GM18951 (cell line): ENCODE results near the gene TNFAIP2.

Experiments used
- POLR2A ChIP-seq: IDR thresholded peaks from 4 replicates; pipeline ENCODE4 v1.6.1; 2011; ENCODE audit warnings: mild to moderate bottlenecking; ENCODE audit not compliant: insufficient read length, insufficient read depth; ENCODE audit errors: extremely low read depth
- in situ Hi-C: fragments of 300-500 bp; cut with MboI; formaldehyde crosslinking; loops from one replicate; pipeline ENCODE4 v1.12.0; 2022; ENCODE audit warnings: low sequenced_read_pairs, mixed read lengths, inconsistent platforms; ENCODE audit not compliant: unreplicated experiment

Gene TNFAIP2

DNA sequence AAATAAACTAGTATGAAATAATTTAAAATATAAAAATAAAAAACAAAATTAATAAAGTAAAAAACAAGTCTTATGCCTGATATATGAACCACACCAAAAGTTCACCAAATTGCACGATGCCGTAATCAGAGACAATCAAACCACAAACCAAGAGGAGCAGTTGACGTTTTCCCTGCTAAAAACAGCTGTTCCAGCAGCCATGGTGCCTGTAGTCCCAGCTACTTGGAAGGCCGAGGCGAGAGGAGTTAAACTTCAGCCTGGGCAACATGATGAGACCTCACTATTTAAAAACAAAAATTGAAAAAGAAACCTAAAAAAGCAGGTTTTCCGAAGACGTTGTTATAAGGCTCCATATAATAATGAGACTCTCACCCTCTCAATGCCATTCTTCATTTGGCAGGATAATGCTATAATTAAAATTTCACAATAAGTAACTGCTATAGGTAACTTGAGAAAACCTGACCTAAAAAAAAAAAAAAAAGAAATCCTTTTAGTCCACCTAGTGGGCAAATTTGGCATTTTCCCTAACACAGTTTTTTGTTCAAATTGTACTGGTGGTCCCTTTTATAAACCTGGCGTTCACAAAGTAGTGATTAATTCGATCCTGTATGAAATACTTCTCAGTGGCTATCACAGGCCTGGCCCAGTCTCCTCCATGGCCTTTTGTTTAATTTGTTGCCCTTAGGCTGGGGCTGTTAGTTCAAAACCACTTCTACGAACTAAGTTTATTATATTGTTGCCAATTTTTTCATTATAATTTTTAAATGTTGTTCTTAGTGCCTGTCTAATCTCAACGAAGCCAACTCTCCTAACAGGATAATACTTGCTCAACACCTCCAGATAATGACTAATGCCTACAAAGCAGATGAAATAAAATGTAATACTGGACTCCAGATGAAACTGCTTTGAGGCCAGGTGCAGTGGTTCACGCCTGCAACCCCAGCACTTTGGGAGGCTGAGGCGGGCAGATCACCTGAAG is 62.1 kb downstream of the TNFAIP2 start:
- in situ Hi-C loops: no loop called here
- TF ChIP-seq POLR2A: no peak

GRCh38 chr14:103186241-103186822 is 63.1 kb downstream of the TNFAIP2 start:
- no peak for TF ChIP-seq POLR2A
- in situ Hi-C loops: no loop called here
